Caco-2 (cell line): ENCODE results near the gene ELP4. TPM values are rescaled to one million over a fixed set of nuclear protein-coding genes. Genes with fewer than 3 reads are reported as not detected.

ENCODE experiments used
- BruUV-seq: library from RNA; stranded (reverse); fragments of 400-500 nt; replicated peaks from 2 replicates; lab custom pipeline; 2021; lab: Mats Ljungman, UMichigan
- CTCF ChIA-PET: fragments of 300-600 bp; sonication (Branson Sonifier 250); formaldehyde crosslinking; loops from one replicate; lab custom pipeline; 2022; ENCODE audit warnings: antibody characterized with exemption; lab: Charles Lee
- POLR2A ChIA-PET: fragments of 300-600 bp; sonication (Branson Sonifier 250); formaldehyde crosslinking; loops from one replicate; lab custom pipeline; 2022; ENCODE audit warnings: antibody characterized with exemption; lab: Charles Lee
- DNase-seq, 2 experiments: peaks; one replicate each; pipeline versions ENCODE4 v3.0.0 to v3.0.0-alpha.2; 2020 to 2022
- H3K27me3 ChIP-seq: replicated peaks from 2 replicates; pipeline ENCODE4 v1.6.0; 2011; ENCODE audit warnings: low read length; ENCODE audit not compliant: control insufficient read depth, insufficient read depth
- H3K36me3 ChIP-seq: 2 replicates; pipeline ENCODE4 v1.5.1; 2011; ENCODE audit warnings: low read length; ENCODE audit not compliant: control insufficient read depth, insufficient read depth
- H3K4me1 ChIP-seq: fragments of 250-450 bp; sonication (Bioruptor Pico); 2 replicates; pipeline ENCODE4 v1.5.1; 2020; ENCODE audit warnings: mild to moderate bottlenecking
- H3K4me3 ChIP-seq: 2 replicates; pipeline ENCODE4 v1.5.1; 2011; ENCODE audit warnings: low read depth, mild to moderate bottlenecking, control low read depth, low read length
- H3K9me3 ChIP-seq: fragments of 250-450 bp; sonication (Bioruptor Pico); 2 replicates; pipeline ENCODE4 v1.5.1; 2020; ENCODE audit warnings: mild to moderate bottlenecking, moderate library complexity
- H3K27ac Mint-ChIP-seq: one replicate; pipeline ENCODE4 v1.8.0; 2022; ENCODE audit warnings: mixed read lengths; ENCODE audit not compliant: unreplicated experiment
- H3K27me3 Mint-ChIP-seq: one replicate; pipeline ENCODE4 v1.8.0; 2022; ENCODE audit warnings: mixed read lengths; ENCODE audit not compliant: insufficient read depth, unreplicated experiment
- H3K36me3 Mint-ChIP-seq: one replicate; pipeline ENCODE4 v1.8.0; 2022; ENCODE audit warnings: mild to moderate bottlenecking, mixed read lengths; ENCODE audit not compliant: insufficient read depth, unreplicated experiment
- H3K4me1 Mint-ChIP-seq: one replicate; pipeline ENCODE4 v1.8.0; 2022; ENCODE audit warnings: low read depth, mixed read lengths; ENCODE audit not compliant: unreplicated experiment
- H3K4me3 Mint-ChIP-seq: one replicate; pipeline ENCODE4 v1.8.0; 2022; ENCODE audit warnings: mild to moderate bottlenecking, moderate library complexity, mixed read lengths; ENCODE audit not compliant: unreplicated experiment
- H3K9me3 Mint-ChIP-seq: one replicate; pipeline ENCODE4 v1.8.0; 2022; ENCODE audit warnings: mixed read lengths; ENCODE audit not compliant: unreplicated experiment
- intact Hi-C: fragments of 100-400 bp; cut with micrococcal nuclease; formaldehyde crosslinking; loops from one replicate; pipeline ENCODE4 v1.10.0; 2022; ENCODE audit not compliant: unreplicated experiment
- total RNA-seq: library from RNA; stranded (reverse); gene quantifications from 2 replicates; pipeline ENCODE4 v1.2.3, GENCODE V29; 2022
- TF ChIP-seq, protein P1 (sequence below), 2 experiments: fragments of 200-600 bp in 1 of 2; IDR thresholded peaks; 1 replicate in 1 of 2; 2 replicates in 1 of 2; pipeline versions ENCODE4 v1.5.1 to v1.8.0; 2011 to 2022; ENCODE audit warnings: antibody characterized with exemption in 1 of 2, control low read depth in 1 of 2, inconsistent platforms in 1 of 2, low read depth in 1 of 2, low read length in 1 of 2, mild to moderate bottlenecking in 1 of 2, moderate library complexity in 1 of 2; ENCODE audit not compliant: insufficient read depth in 1 of 2, severe bottlenecking in 1 of 2, unreplicated experiment in 1 of 2

The ELP4 gene
- total RNA-seq, 1 experiment from 2014 or later, result 18.8 TPM

DNA sequence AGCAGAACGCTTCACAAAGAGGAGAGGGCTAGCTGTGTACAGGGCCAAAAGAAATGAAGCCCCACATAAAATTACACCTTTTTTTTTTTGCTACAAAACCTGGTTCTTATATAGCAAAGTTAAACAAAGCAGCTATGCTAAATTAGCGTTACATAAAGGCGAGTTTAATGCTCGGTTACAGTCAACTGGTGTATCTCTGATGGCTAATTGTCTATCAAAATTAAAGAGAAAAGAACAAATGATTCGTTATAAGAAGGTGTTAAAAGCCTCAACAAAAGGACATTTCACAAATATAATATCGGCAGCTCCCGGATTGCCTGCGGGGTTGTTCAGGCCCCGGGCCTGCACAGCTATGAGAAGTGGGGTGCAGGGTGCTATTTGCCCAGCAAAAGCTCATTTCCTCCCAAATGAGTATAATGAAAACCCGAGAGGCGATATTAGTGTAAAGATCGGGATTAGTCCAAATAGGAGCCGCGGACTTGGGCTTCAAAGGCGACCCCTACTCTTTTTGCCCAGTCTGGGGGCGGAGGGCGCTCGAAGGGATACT, 314.8 kb downstream of the ELP4 start:
- Mint-ChIP-seq H3K9me3 (no peaks in the 10 kb centered on the region), H3K27ac (no peak overlapping the region), H3K4me3 (no peak overlapping the region), H3K36me3 (no peaks in the 10 kb centered on the region), H3K4me1 (no peaks in the 10 kb centered on the region), H3K27me3 (peaks cover 24% of the 10 kb centered on the region)
- no peak for DNase-seq
- no TSS peak for BruUV-seq
- Histone ChIP-seq H3K36me3 (no peaks in the 10 kb centered on the region), H3K27me3 (no peaks in the 10 kb centered on the region), H3K9me3 (no peaks in the 10 kb centered on the region), H3K4me1 (no peaks in the 10 kb centered on the region), H3K4me3 (no peak overlapping the region)
- intact Hi-C loops, result no loop called here
- POLR2A ChIA-PET, result no interaction called here
- TF ChIP-seq, protein P1, sequence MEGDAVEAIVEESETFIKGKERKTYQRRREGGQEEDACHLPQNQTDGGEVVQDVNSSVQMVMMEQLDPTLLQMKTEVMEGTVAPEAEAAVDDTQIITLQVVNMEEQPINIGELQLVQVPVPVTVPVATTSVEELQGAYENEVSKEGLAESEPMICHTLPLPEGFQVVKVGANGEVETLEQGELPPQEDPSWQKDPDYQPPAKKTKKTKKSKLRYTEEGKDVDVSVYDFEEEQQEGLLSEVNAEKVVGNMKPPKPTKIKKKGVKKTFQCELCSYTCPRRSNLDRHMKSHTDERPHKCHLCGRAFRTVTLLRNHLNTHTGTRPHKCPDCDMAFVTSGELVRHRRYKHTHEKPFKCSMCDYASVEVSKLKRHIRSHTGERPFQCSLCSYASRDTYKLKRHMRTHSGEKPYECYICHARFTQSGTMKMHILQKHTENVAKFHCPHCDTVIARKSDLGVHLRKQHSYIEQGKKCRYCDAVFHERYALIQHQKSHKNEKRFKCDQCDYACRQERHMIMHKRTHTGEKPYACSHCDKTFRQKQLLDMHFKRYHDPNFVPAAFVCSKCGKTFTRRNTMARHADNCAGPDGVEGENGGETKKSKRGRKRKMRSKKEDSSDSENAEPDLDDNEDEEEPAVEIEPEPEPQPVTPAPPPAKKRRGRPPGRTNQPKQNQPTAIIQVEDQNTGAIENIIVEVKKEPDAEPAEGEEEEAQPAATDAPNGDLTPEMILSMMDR (IDR thresholded peaks at IDR 0.05; ENCODE audit: insufficient read depth in 1 of 2, low read depth in 1 of 2, low read length in 1 of 2, severe bottlenecking in 1 of 2, unreplicated experiment in 1 of 2), result no peak
- CTCF ChIA-PET, result no interaction called here

DNA sequence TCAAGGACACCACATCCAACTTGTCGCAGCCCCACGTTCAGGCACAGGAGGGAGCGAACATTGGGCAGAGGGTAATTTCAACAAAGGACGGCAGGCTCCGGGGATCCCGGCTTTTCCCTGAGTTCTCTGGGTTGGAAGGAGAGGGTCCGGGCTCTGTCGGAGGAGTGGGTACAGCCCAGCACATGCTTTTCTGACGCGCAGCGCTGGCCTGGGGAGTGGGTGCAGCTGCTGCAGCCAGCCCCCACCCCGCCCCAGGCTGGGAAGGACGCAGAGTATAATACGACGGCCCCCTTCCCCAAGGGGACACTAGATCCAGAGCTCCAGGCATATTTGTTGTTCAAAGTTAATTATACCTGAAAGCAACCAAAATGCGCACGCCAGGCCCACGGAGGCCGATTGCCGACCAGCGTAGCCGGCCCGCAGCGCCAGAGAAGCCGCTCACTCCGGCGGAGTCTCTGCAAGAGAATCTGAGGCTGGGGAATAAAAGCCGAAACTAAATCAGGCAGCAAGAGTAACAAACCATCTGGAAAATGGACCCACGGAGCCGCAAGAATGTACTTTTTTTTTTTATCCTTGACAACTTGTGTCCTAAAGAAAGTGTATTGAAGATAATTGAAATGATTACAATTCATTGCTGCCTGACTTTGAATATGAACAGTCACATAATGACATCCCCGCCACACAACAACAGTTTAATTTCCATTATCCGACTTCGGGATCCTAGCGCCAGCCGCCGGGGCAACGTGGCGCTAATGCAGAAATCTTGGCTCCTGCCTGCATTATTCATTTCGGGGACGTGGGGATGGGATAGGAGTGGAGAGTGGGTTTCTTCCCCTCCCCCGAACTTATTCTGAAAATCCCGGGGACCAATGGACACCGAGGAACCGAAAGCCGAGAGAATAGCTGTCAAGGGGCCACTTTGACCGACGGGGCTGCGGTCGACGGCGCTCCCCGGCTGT, 315.6 kb downstream of the ELP4 start:
- ChIA-PET CTCF (no interaction called here), POLR2A (no interaction called here)
- H3K27me3 Mint-ChIP-seq, result peaks cover 25% of the 10 kb centered on the region
- intact Hi-C loops, result no loop called here
- no peaks in the 10 kb centered on the region for H3K9me3 Mint-ChIP-seq
- no peak overlapping the region for H3K27ac Mint-ChIP-seq
- Histone ChIP-seq H3K4me1 (no peaks in the 10 kb centered on the region), H3K9me3 (no peaks in the 10 kb centered on the region), H3K36me3 (no peaks in the 10 kb centered on the region), H3K27me3 (no peaks in the 10 kb centered on the region; the same call in 1 of the 2 replicates), H3K4me3 (no peak overlapping the region)
- TF ChIP-seq, protein P1 (IDR thresholded peaks at IDR 0.05; ENCODE audit: insufficient read depth in 1 of 2, low read depth in 1 of 2, low read length in 1 of 2, severe bottlenecking in 1 of 2, unreplicated experiment in 1 of 2), result no peak
- H3K4me1 Mint-ChIP-seq, result no peaks in the 10 kb centered on the region
- H3K4me3 Mint-ChIP-seq, result no peak overlapping the region
- DNase-seq, result no peak
- no peaks in the 10 kb centered on the region for H3K36me3 Mint-ChIP-seq
- BruUV-seq, result no TSS peak

- Mint-ChIP-seq H3K4me3 (no peak overlapping the region), H3K36me3 (no peaks in the 10 kb centered on the region), H3K27me3 (peaks cover 25% of the 10 kb centered on the region), H3K4me1 (no peaks in the 10 kb centered on the region), H3K27ac (no peak overlapping the region), H3K9me3 (no peaks in the 10 kb centered on the region)
- ChIA-PET POLR2A (no interaction called here), CTCF (no interaction called here)
- intact Hi-C loops, result no loop called here
- Histone ChIP-seq H3K4me3 (no peak overlapping the region), H3K27me3 (no peaks in the 10 kb centered on the region; the same call in 1 of the 2 replicates), H3K36me3 (no peaks in the 10 kb centered on the region), H3K4me1 (no peaks in the 10 kb centered on the region), H3K9me3 (no peaks in the 10 kb centered on the region)
- no peak for DNase-seq
- TF ChIP-seq, protein P1 (IDR thresholded peaks at IDR 0.05; ENCODE audit: insufficient read depth in 1 of 2, low read depth in 1 of 2, low read length in 1 of 2, severe bottlenecking in 1 of 2, unreplicated experiment in 1 of 2), result no peak
- no TSS peak for BruUV-seq
Observed at GRCh38 chr11:31825838-31826484, 316.4 kb downstream of the ELP4 start.
